Ramos (cell line): Measurements from ENCODE around the gene MIER3.

Experiments
- in situ Hi-C: fragments of 300-500 bp; cut with MboI; formaldehyde crosslinking; loops from one replicate; pipeline ENCODE4 v1.14.3; 2022; ENCODE audit warnings: low sequenced_read_pairs; ENCODE audit not compliant: unreplicated experiment

MIER3 gene

DNA sequence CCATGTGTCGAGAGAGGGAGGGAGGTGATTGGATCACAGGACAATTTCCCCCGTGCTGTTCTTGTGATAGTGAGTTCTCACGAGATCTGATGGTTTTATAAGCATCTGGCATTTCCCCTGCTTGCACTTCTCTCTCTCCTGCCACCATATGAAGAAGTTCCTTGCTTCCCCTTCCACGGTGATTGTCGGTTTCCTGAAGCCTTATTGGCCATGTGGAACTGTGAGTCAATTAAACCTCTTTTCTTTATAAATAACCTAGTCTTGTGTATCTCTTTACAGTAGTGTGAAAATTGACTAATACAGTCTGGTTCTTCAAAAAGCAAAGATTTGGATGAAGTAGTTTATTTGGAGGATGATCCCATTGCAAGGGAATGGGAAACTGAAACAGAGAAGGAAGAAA lies 11.3 kb upstream of the MIER3 start:
- in situ Hi-C loops = no loop called here

DNA sequence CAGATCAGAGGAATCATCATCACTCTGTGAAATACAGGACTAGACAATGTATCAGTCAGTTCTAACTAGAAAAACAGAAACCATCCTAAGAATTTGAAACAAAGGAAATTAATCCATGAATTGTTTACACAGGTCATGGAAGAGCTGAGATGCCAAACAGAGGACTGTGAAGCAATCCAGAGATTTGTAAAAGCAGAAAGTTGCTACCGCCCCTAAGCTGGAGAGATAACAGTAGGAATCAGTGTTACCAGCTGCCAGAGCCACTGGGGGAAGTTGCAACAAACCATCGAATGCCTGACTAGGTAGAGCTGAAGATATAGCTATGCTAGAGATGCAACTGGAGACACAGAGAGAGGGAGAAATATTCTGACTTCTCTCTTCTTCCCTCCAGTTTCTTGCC lies 10.4 kb upstream of the MIER3 start:
- in situ Hi-C loops = no loop called here

DNA sequence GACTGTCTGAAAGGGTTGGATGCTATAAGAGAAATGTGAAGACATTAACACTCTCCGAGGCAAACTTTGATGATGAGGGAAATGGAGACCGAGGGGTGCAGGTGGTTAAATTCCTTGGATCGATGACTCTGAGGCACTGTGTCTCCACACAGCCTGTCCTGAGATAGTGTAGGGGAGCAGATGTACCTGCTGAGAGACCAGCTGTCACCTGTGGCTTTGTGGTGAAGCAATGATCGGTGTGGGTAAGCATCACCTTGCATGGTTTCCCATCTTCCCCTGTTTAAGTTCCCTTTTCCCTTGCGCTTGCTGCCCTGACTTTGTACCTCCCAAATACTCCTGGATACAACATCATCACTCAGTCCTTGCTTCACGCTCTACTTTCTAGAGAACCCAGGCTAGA lies 9.8 kb upstream of the MIER3 start:
- in situ Hi-C loops = no loop called here

DNA sequence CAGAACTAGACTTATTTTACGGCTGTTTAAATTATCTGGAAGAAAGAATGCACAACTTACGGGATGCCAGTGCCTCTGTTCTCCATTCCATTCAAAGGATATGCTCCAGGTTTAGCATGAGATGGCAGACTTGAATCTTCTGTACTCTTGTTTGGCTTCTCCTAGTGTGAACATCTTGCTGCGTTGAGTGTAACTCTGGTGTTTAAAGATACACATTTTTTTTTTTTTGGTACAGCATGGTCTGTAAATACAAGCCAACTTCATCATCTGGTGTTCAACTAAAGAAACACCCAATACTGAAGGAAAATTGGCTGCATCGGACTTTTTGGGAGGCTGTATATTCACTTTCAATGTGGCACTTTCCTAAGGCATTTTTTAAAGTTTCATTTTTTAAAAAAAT lies 7.4 kb upstream of the MIER3 start:
- in situ Hi-C loops = no loop called here

- in situ Hi-C loops = no loop called here
Observed at GRCh38 chr5:56958595-56958994, 6.7 kb upstream of the MIER3 start.

DNA sequence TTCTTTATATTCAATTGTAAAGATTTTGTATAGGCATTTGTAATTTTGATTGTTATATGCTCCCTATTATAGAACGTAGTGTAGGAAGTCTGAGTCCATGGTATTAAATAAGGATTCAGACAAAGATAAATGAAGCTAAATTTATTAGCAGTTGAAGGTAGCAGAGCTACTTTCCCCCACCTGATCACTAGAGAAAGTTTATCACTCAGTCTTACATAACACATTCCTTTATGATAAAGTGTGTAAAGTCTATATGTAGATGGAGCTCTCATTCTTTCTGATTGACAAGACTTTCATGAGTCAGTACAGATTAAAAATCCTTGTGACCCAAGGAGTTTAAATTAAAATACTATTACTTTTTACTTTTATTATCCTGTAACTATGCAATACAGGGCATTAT lies 2.3 kb upstream of the MIER3 start:
- in situ Hi-C loops = no loop called here

DNA sequence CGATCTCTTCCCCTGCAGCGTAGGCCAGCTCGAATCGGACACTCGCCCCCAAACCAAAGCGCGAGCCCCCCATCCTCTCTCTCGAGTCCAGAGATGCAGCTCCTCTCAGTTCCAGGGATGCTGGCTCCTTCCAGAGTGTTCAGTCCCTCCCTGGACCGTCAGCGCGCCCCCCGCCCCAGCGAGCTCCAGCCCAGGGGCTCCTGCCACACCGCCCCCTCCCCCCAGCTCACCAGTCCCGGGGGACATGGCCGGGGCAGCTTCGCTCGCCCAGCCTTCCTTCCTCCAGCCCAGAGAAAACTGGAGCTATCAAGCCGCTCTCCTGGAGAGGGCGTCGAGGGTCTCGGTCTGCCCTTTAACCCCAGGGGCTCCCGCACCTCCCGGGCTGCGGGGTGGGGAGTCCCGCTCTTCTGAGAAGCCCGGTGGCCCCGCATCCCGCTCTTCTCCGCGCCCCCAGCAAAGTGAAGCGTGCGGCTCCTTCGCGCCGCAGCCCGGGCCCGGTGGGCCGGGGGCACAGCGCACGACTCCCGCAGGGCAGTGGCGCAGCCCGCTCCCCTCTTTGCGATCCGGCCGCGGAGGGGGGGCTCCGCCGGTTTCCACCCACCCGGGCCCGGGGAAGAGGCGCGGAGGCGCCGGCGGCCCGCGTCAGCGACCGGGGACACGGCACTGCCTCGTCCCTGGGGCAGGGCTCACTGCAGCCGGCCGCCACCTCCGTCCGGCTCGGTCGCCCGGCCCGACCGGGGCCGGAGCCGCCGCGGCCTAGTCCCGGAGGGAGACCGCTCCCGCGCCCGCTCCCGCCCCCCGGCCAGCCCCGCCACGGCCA lies 587 bp downstream of the MIER3 start:
- in situ Hi-C loops = no loop called here

DNA sequence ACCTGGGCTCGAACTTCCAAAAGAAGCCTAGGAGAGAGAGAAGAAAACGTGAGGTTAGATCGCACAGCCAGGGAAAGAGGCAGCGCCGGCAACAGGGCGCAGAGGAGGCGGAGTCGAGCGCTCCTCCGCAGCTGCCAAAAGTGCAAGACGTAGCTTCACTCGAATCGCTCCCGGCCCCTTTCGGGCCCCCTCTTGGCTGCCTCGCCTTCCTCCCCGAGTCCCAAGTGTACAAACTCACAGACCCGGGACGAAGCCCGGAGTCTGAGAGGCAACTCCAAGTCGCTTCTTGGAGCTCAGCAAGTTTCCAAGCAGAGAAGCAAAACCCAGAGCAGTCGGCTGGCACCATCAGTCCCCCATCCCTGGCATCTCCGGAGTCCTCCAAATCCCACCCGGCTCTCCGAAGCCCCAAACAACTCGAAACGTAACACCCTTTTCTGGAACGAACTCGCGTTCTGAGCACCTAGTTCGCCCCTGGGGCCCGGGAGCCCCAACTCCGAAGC lies 1.2 kb downstream of the MIER3 start:
- in situ Hi-C loops = no loop called here

DNA sequence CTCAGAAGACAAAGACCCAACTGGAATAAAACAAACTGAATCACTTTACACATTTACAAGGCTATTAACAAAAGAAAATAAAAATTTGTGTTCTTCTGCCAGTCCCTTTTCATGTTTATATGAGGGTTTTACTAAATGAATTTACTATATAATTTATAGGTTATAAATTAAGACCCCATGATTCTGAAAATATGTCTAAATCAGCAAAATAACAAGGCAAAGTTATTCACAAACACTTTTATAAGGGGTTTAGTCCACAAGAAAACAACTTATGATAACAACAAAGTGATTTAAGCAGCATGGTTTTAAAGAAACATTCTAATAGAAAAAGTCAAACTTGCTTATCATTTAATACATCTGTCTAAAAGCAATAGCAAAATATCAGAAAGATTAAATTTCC lies 4.9 kb downstream of the MIER3 start:
- in situ Hi-C loops = no loop called here

GRCh38 chr5:56941981-56942380 lies 9.9 kb downstream of the MIER3 start:
- in situ Hi-C loops = no loop called here

- in situ Hi-C loops = no loop called here
Observed at GRCh38 chr5:56938858-56939257, 13.1 kb downstream of the MIER3 start.

DNA sequence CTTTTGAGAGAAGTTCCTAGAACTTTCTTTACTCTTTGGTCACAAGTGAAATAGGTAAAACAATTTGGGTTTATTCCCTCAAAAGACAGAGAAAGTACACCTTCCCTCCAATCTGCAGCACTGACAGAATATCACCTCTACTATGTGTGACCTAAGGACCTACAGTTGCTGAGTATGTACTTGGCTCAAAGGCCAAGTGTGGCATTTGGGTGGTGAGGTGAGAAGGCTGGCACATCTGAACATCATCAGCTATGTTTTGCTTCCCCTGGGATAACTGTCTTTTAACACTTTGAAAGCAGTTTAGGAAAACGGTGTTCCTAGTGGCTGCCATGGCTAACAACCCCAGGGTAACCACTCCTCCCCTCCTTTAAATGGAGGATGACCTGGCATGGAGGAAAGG lies 17.6 kb downstream of the MIER3 start:
- in situ Hi-C loops = no loop called here

- in situ Hi-C loops = no loop called here
Observed at GRCh38 chr5:56922922-56923321, 29.0 kb downstream of the MIER3 start.

- in situ Hi-C loops = no loop called here
Observed at GRCh38 chr5:56919942-56920662, 31.8 kb downstream of the MIER3 start.

DNA sequence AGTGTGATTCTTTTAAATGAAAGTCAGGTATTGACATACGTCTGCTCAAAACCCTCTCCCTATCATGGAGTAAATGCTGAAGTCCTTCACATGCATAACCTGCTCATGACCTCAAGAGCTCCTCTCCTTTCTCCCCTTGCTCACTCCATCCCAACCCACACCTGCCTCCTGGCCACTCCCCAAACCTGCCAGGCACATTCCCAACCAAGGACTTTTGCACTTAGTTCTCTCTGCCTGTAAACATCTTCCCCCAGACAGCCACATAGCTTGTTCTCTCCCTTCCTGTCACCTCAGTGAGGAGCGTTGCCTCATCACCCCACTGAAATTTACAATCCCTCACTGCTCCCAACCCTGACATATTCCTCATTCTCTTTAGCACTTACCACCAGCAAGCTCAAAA lies 33.9 kb downstream of the MIER3 start:
- in situ Hi-C loops = no loop called here

DNA sequence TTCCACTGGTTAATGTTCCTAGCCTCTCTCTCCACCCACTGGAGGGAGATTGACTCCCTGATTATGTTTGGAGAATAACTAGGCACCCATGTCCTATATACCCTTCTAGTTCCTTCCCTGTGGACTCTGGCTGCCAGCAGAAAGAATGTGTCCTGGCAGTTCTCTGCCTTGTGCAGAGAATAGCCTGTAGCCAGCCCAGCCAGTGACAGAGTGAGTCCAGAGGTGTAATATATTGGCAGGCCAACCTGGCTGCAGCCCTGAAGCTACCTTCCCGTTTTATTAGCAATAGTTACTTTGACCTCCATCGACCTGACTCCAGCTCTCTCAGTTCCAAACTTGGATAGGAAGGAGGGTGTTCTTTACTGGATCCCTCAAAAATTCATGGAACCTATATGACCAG lies 34.4 kb downstream of the MIER3 start:
- in situ Hi-C loops = no loop called here

GRCh38 chr5:56914678-56915077 lies 37.2 kb downstream of the MIER3 start:
- in situ Hi-C loops = no loop called here

- in situ Hi-C loops = no loop called here
Observed at GRCh38 chr5:56913766-56914165, 38.2 kb downstream of the MIER3 start.

DNA sequence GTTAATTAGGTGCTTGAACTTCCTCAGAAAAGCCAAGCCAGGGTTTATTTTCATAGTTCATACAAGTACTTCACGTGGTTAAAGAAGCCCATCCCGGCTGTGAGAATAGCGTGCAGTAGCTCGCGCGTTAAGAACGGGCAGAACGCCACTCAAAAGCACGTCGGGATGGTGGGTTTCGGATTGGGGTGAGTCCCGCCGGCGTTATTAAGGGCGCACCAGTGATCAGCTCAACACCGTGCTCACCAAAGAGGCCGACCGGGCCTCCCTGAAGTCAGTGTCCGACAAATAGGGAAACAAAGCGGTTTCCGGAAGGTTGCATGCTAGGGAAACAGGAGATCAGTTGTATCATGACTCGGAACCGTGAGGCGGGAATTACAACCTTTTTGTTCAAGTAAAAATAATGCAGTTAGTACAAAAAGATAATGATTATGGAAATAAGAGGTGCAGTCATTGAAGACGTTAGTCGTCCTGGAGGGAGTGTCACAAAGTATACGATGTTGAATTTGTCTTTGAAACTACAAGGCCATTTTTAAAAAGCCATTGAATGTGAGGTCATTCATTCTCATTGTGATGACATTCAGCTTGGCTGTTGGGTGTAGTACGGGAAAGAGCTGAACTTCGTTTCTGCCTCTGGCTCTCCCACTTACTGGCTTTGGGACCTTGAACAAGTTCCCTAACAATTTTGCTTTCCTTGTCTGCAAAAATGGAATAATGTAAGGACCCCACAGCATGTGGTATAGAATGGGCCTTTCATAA lies 41.5 kb downstream of the MIER3 start:
- in situ Hi-C loops = no loop called here

- in situ Hi-C loops = loop anchor here (10.0 kb wide), 1 partner anchor 315 kb away; no protein-coding TSS in a partner anchor
Observed at GRCh38 chr5:56909294-56910209, 42.4 kb downstream of the MIER3 start, which contains the start of gene SETD9. TSS of gene SETD9 (plus strand) at chr5:56909596. CDS start at chr5:56909646, 50 bp downstream.
